Inflammatory macrophage treated with lipopolysaccharide for 4 hours (primary cell): ENCODE results near the gene MSTO1.
"Not testable (repeated sequence)": the region's sequence is repeated elsewhere in the genome, so short reads cannot be mapped to it uniquely, and the experiment has no call there.

Experiments
- DNase-seq: peaks from one replicate; pipeline ENCODE4 v3.0.0-alpha.2; 2020

MSTO1 gene

DNA sequence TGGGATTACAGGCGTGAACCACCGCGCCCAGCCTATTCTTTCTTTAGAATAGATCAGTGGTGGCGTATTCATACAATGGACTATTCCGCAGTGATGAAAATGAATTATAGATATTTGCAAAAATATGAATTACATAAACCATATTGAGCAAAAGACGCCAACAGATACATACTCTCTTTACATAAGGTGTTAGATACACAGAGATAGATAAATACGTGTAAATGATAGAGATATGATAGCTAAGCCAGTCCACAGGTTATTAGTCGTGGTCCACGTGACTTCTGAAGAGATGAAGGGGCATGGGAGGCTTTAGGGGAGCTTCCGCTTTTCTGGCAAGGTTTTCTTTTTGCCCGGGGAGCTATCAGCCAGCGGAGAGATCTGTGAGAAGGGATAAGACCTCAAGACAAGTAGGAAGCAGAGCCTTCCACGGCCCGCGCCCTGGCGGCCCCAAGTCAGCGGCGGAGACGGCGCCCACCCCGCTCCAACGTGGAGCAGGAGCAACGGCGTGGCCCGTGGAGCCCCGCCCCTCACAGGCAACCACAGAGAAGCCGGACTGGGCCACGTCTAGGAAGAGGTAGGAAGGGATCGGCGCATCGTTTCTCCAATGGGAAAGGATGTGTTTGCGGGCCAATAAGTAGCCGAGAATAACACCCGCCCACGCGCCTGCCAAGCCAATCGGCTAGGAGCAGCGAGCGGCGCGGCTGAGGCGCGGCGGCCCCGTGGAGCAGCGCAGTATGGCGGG, at the start of gene MSTO1:
Gene MSTO1, plus strand, starts transcription at position 704 of the 742 bp plus-strand sequence. Its CDS starts 31 bp downstream, at position 735.
- DNase-seq, result peak; percentile 100

DNA sequence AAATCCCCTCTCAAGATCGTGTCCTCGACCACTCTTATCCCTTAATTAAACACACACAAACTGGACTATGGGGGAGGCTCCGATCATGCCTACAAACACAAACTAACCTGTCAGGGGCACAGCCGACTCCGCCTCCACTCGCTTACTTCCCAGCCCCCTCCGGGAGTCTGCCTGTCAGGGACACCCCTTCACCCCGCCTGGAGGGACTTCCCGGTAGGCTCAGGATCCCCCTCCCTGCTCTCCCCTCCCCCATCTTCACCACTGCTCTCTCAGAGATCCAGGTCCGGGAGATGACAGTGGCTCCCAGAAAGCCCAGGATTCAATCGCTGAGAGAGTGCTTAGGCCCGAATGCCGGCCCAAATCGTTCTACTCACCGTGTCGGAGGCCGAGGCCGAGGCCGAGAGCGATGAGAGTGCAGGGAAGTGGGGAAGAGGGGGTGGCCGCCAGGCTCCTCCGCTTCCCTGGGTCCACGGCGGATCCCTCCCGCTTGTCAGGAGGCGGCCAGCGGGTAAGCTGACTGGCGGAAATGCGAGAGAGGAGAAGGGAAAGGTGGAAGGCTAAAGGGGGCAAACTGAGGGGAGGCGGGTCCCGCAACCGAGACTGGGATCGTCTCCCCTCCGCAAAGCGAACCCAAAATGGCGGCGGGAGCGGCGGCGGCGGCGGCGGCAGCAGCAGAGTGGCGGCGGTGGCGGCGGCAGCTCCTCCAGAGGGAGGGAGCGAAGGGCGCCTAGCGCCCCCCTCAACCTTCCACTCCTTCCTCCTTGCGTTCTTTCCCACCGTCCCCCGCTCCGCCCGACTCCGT, 48.0 kb upstream of the MSTO1 start:
- DNase-seq, result peak; percentile 42

DNA sequence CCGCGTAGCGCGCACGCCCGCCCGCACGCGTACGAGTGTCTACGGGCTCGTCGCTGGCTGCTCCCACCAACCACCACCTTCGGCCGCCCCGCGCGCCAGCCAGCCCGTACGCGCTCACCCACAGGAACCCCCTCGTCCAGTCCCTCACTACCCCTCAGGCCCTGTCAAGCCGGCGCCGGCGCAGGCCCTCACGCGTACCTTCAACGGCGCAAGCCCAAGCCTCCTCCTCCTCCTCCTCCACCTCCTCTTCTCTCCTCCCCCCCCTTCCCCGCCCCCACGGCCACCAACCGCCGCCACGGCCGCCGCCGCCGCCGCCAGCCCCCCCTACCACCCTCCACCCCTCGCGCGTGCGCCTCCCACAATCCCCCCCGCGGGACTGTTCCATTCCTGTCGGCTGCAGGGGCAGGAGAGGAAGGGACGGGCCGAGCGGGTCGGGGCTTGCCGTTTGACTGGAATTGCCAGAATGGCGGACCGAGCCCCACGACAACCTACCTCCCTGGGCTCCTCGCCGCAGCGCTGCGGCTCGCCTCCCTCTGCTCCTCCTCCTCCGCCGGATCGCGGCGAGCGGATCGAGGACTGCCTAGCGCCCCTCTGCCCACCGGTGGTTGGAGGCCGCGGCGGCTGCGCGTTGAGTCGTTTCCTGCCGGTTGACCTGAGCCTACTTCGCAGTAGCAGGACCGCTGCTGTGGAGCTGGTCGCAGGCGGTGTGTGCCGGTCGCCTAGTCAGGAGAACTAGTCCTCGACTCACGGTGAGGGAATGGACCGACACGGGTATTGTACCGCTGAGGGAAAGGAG, 47.2 kb upstream of the MSTO1 start, which contains the start of gene ASH1L:
Gene ASH1L, minus strand, starts transcription at position 223 of the 796 bp plus-strand sequence. CDS start 41,284 bp downstream, outside the sequence.
- peak; percentile 92 for DNase-seq

GRCh38 chr1:155563377-155564022, 46.5 kb upstream of the MSTO1 start:
- not testable (repeated sequence) for DNase-seq

GRCh38 chr1:155569988-155570592, 39.9 kb upstream of the MSTO1 start:
- peak; percentile 77 for DNase-seq

- DNase-seq, result no peak
These were observed 39.4 kb upstream of the MSTO1 start for GRCh38 chr1:155570593-155570990.

- DNase-seq, result no peak
These were observed 35.9 kb upstream of the MSTO1 start for GRCh38 chr1:155574077-155574476.

DNA sequence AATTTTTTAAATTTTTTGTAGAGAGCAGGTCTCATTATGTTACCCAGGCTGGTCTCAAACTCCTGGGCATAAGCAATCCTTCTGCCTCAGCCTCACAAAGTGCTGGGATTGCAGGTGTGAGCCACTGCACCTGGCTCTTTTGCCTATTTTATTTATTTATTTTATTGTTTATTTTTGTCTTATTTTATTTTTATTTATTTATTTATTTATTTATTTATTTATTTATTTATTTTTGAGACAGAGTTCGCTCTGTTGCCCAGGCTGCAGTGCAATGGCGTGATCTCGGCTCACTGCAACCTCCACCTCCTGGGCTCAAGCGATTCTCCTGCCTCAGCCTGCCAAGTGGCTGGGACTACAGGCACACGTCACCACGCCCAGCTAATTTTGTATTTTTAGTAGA, 34.4 kb upstream of the MSTO1 start:
- not testable (repeated sequence) for DNase-seq

GRCh38 chr1:155583846-155584245, 26.2 kb upstream of the MSTO1 start:
- DNase-seq, result not testable (repeated sequence)

DNA sequence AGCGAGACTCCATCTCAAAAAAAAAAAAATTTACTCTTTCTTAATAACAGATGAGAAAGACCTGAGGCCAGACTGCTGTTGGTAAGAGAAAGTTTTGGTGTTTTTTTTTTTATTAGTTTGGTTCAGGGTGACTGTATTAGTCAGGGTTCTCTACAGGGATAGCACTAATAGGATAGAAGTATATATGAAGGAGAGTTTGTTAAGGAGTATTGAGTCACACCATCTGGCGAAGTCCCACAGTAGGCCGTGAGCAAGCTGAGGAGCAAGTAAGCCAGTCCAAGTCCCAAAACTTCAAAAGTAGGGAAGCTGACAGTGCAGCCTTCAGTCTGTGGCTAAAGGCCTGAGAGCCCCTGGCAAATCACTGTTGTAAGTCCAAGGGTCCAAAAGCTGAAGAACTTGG, 20.7 kb upstream of the MSTO1 start:
- not testable (repeated sequence) for DNase-seq

- not testable (repeated sequence) for DNase-seq
These were observed 19.3 kb upstream of the MSTO1 start for GRCh38 chr1:155590516-155591247.

DNA sequence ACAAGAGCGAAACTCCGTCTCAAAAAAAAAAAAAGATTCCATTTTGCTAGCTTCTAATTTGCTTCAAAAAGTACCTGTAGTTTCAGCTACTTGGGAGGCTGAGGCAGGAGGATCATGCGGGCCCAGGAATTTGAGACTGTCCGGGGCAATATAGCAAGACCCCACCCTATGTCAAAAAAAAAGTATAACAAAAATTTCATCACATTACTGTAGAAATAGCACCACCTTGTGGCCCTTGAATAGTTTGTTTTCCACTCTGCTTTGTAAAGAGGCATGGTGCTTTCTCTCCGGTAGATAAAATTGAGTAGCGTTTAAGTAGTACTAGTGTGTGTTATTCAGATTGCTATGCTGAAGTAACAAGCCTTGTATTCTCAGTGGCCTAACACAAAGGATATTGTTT, 18.2 kb upstream of the MSTO1 start:
- DNase-seq, result peak; percentile 67

DNA sequence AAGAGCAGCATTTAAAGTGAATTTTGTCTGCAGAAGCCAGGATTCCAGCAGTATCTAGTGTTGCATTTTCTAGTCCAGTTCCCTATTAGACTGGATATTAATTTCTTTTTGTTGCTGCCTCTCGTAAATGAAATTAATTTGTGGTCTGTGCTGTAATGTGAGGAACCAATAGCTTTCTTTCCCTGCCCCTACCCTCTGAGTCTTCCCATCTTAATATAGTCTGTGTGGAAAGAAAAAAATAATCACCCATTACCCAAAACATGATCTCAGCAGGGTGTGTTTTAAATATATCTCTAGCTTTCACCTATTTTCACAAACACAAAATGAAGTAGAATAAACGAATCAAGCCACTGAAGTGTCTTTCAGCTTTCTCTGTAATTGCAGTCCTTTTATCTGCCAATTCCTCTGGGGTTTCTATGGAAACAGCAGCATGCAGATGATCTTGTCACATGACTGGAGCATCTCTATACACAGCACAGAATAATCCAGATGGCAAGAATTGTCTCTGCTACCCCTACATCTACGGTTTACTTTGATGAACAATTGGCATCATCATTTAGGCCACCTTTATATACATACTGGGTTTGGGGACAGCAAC, 14.0 kb upstream of the MSTO1 start:
- DNase-seq, result not testable (repeated sequence)

DNA sequence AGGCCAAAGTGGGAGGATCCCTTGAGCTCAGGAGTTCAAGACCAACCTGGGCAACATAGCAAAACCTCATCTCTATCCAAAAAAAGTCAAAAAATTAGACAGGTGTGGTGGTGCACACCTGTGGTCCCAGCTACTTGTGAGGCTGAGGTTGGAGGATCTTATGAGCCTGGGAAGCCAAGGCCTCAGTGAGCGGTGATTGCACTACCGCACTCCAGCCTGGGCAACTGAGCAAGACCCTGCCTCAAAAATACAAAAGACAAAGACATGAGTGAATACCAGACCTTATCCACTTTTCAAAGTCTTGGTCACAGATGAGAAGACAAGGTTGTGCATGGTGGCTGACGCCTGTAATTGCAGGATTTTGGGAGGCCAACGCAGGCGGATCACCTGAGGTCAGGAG, 13.2 kb upstream of the MSTO1 start:
- no peak for DNase-seq

DNA sequence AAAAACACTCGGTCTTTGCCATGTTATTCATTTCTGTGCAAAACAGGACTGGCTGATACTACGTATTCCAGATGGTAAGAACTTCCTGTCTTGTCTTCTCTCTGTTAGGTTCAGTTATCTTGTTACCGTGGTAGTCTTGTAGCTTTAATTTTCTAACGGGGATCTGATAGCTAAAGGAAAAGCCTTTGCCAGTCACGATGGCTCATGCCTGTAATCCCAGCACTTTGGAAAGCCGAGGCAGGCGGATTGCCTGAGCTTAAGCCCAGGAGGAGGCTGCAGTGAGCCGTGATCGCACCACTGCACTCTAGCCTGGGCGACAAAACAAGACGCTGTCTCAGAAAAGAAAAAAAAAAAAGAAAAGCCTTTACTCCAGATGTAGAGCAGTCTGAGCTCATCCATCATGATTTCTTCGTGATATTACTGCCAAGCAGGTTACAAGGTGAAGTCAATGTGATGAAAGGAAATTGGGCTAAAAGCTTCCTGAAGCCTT, 11.1 kb upstream of the MSTO1 start:
- no peak for DNase-seq

DNA sequence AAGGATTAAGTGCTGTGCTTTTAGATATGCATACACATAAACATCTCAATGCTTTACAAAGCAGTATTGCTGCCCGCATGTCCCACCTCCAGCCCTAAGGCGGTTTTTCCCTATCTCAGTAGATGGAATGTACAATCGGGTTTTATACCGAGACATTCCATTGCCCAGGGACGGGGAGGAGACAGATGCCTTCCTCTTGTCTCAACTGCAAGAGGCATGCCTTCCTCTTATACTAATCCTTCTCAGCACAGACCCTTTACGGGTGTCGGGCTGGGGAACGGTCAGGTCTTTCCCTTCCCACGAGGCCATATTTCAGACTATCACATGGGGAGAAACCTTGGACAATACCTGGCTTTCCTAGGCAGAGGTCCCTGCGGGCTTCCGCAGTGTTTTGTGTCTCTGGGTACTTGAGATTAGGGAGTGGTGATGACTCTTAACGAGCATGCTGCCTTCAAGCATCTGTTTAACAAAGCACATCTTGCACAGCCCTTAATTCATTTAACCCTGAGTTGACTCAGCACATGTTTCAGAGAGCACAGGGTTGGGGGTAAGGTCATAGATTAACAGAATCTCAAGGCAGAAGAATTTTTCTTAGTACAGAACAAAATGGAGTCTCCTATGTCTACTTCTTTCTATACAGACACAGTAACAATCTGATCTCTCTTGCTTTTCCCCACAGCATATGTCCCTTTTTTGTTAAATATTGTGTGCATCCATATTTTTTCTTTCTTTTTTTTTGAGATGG, 10.0 kb upstream of the MSTO1 start:
- DNase-seq, result not testable (repeated sequence)

DNA sequence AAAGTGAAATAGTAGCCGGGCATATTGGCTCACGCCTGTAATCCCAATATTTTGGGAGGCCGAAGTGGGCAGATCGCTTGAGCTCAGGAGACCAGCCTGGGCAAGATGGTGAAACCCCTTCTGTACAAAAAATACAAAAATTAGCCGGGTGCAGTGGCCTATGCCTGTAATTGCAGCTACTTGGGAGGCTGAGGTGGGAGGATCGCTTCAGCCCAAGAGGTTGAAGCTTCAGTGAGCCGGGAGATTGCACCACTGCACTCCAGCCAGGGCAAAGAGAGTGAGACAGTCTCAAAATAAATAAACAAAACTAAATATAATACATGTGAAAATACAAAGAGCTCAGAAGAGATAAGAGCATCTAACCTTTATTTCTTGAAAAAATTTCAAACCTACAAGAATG, 2.3 kb upstream of the MSTO1 start:
- DNase-seq, result no peak

DNA sequence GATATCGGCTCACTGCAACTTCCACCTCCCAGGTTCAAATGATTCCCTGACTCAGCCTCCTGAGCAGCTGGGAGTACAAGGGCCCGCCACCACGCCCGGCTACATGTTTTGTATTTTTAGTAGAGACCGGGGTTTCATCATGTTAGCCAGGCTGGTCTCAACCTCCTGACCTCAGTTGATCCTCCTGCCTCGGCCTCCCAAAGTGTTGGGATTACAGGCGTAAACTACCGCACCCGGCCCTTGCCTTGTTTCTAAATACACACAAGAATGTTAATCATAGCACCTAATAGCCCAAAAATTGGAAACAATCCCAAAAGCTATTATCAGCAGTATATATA, 1.2 kb upstream of the MSTO1 start:
- no peak for DNase-seq

- DNase-seq, result not testable (repeated sequence)
These were observed 234 bp downstream of the MSTO1 start for GRCh38 chr1:155610257-155610647.

DNA sequence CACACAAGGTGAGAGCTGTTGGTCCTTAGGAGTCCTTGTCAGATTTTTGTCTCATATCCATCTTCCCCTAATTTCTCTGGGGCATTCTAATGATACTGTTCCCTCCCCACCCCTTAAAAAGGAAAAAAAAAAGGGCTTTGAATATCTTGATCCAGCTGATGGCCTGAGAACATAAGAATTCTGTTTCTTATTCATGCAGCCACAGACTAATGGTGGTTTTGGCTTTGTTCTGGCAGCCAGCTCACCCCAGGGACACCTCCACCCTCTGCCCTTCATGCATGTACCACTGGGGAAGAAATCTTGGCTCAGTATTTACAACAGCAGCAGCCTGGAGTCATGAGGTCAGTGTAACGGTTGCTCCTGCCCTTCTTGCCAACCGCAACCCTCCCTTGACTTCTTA, 3.2 kb downstream of the MSTO1 start:
- not testable (repeated sequence) for DNase-seq
